HepG2 (cell line): ENCODE results near the gene RNLS. TPM values are rescaled to one million over a fixed set of nuclear protein-coding genes. Genes with fewer than 3 reads are reported as not detected.

ENCODE experiments used
- ATAC-seq: fragments of 200-7000 bp; cut with Tn5 transposase; 3 replicates; pipeline ENCODE4 v1.9.1; 2020; ENCODE audit warnings: mild to moderate bottlenecking, moderate library complexity
- BruUV-seq: library from RNA; stranded (reverse); fragments of 400-500 nt; replicated peaks from 2 replicates; lab custom pipeline; 2021; lab: Mats Ljungman, UMichigan
- CTCF ChIA-PET: fragments of 300-600 bp; formaldehyde crosslinking; extraction: SDS; loops from one replicate; lab custom pipeline; 2021; ENCODE audit warnings: low total read pairs, inconsistent platforms, low intra/inter-chr PET ratio; lab: Yijun Ruan, JAX
- POLR2A ChIA-PET: fragments of 350-600 bp; sonication (Branson Sonifier 250); formaldehyde crosslinking; loops from one replicate; lab custom pipeline; 2020; ENCODE audit warnings: antibody characterized with exemption, inconsistent platforms; lab: Yijun Ruan, JAX
- DNase-seq: peaks from one replicate; pipeline ENCODE4 v3.0.0-alpha.2; 2015; ENCODE audit warnings: low spot score
- FAIRE-seq: peaks from 3 replicates; lab custom pipeline; 2011; peaks lifted over from hg19 to GRCh38; lab: Jason Lieb, UNC
- H2AFZ ChIP-seq: one replicate; pipeline ENCODE4 v1.6.1; 2011; ENCODE audit warnings: low read length, inconsistent platforms
- H3K27ac ChIP-seq: fragments of 300-600 bp; 3 replicates; pipeline ENCODE4 v1.8.0; 2011; ENCODE audit warnings: mixed run types, mild to moderate bottlenecking, mixed read lengths, low read length, inconsistent platforms; ENCODE audit not compliant: insufficient read depth; ENCODE audit errors: extremely low read length
- H3K27me3 ChIP-seq, 2 experiments: fragments of 200-600 bp in 1 of 2; 2 replicates in 1 of 2; 3 replicates in 1 of 2; pipeline versions ENCODE4 v1.6.0 to v1.8.0; 2011; ENCODE audit warnings: low read length in 2 of 2, mild to moderate bottlenecking in 2 of 2, moderate library complexity in 2 of 2, inconsistent platforms in 1 of 2; ENCODE audit not compliant: insufficient read depth in 2 of 2, control insufficient read depth in 1 of 2
- H3K36me3 ChIP-seq, 2 experiments: fragments of 200-600 bp in 1 of 2; replicated peaks in 1 of 2; 2 replicates in 1 of 2; 3 replicates in 1 of 2; pipeline versions ENCODE4 v1.5.1 to v1.8.0; 2011; ENCODE audit warnings: low read length in 2 of 2, inconsistent platforms in 1 of 2; ENCODE audit not compliant: insufficient read depth in 2 of 2, control insufficient read depth in 1 of 2
- H3K4me1 ChIP-seq: 2 replicates; pipeline ENCODE4 v1.5.1; 2012; ENCODE audit warnings: low read length, inconsistent platforms; ENCODE audit not compliant: insufficient read depth
- H3K4me2 ChIP-seq: 2 replicates; pipeline ENCODE4 v1.6.0; 2011; ENCODE audit warnings: low read depth, low read length, inconsistent platforms
- H3K4me3 ChIP-seq, 3 experiments: fragments of 200-600 bp in 1 of 3; sonication (generic), shearing (Covaris generic) in 1 of 3; replicated peaks in 1 of 3; 2 replicates each; pipeline ENCODE4 v1.5.1; 2011 to 2016; ENCODE audit warnings: low read length in 3 of 3, inconsistent platforms in 2 of 3, low read depth in 2 of 3, mild to moderate bottlenecking in 2 of 3, control low read depth in 1 of 3, mixed read lengths in 1 of 3; ENCODE audit not compliant: insufficient read depth in 1 of 3
- H3K79me2 ChIP-seq: one replicate; pipeline ENCODE4 v1.6.1; 2011; ENCODE audit warnings: low read length, inconsistent platforms; ENCODE audit not compliant: insufficient read depth
- H3K9ac ChIP-seq: 2 replicates; pipeline ENCODE4 v1.6.0; 2011; ENCODE audit warnings: mild to moderate bottlenecking, low read depth, low read length, inconsistent platforms; ENCODE audit not compliant: insufficient read depth
- H3K9me3 ChIP-seq: 2 replicates; pipeline ENCODE4 v1.5.1; 2012; ENCODE audit warnings: mild to moderate bottlenecking, low read length
- H4K20me1 ChIP-seq: 2 replicates; pipeline ENCODE4 v1.6.0; 2011; ENCODE audit warnings: inconsistent platforms, mild to moderate bottlenecking, low read length, moderate library complexity; ENCODE audit not compliant: insufficient read depth
- ELF4 ChIP-seq: sonication (generic); formaldehyde crosslinking; IDR thresholded peaks from 2 replicates; pipeline ENCODE4 v1.5.0; 2020; ENCODE audit warnings: missing genetic modification reagents, mild to moderate bottlenecking, moderate library complexity, borderline replicate concordance
- MAFK ChIP-seq, 2 experiments: IDR thresholded peaks in 1 of 2; conservative IDR thresholded peaks in 1 of 2; 2 replicates each; pipeline ENCODE4 v1.6.1; 2011; ENCODE audit warnings: improper control_type of control experiment in 2 of 2, low read length in 2 of 2
- MIXL1 ChIP-seq: IDR thresholded peaks from 2 replicates; pipeline ENCODE4 v1.6.1; 2016
- ZBTB1 ChIP-seq: sonication (generic); formaldehyde crosslinking; IDR thresholded peaks from 2 replicates; pipeline ENCODE4 v1.4.0; 2020; ENCODE audit warnings: missing genetic modification reagents, borderline replicate concordance
- ZBTB43 ChIP-seq: sonication (generic); formaldehyde crosslinking; conservative IDR thresholded peaks from 2 replicates; pipeline ENCODE4 v1.4.0; 2020; ENCODE audit warnings: missing genetic modification reagents
- ZNF264 ChIP-seq: sonication (generic); formaldehyde crosslinking; IDR thresholded peaks from 2 replicates; pipeline ENCODE4 v1.4.0; 2020; ENCODE audit warnings: missing genetic modification reagents
- ZNF567 ChIP-seq: sonication (generic); formaldehyde crosslinking; IDR thresholded peaks from 2 replicates; pipeline ENCODE4 v1.8.1; 2023; ENCODE audit warnings: mild to moderate bottlenecking, missing genetic modification reagents, borderline replicate concordance
- WGBS: methylation state at CpG from one replicate; pipeline ENCODE4 v1.1.6; 2017; ENCODE audit warnings: low lambda C conversion rate; 5-methylcytosine and 5-hydroxymethylcytosine counted together
- in situ Hi-C: cut with HindIII; loops from 2 replicates; pipeline ENCODE4 v1.10.0; 2017; ENCODE audit warnings: low pct_unique_long_range_greater_than_20kb; ENCODE audit not compliant: extremely low pct_ligation_motif_present
- intact Hi-C: fragments of 100-400 bp; cut with micrococcal nuclease; formaldehyde crosslinking; loops from one replicate; pipeline ENCODE4 v1.10.0; 2022; ENCODE audit not compliant: unreplicated experiment
- polyA plus RNA-seq, 8 experiments: library from polyadenylated mRNA; depleted of rRNA in 3 of 8; stranded (reverse) in 7 of 8; unstranded in 1 of 8; fragments of >200 nt; fragmentation: Illumina TruSeq in 4 of 8; extraction: Trizol in 4 of 8; gene quantifications; 2 replicates each; pipeline versions ENCODE4 v1.2.1 to v1.2.3, GENCODE V29; 2011 to 2016; ENCODE audit warnings: low read depth in 4 of 8, missing spikeins in 1 of 8, mixed read lengths in 1 of 8; ENCODE audit not compliant: insufficient read depth in 1 of 8
- total RNA-seq, 5 experiments: library from RNA; depleted of rRNA; stranded (reverse); fragments of >200 nt; fragmentation: Illumina TruSeq; extraction: Trizol; gene quantifications; 2 replicates each; pipeline ENCODE4 v1.2.3, GENCODE V29; 2016; ENCODE audit warnings: low read depth in 1 of 5

RNLS gene
- total and polyA plus RNA-seq, 2 of the 13 experiments (the other 11 are each of a cell fraction or from before 2014, with no cell fraction given) = not detected

- Histone ChIP-seq H3K9ac (no peak overlapping the region), H3K4me3 (no peak overlapping the region), H3K9me3 (no peaks in the 10 kb centered on the region), H2AFZ (no peak overlapping the region), H3K27me3 (no peaks in the 10 kb centered on the region; a peak in 1 of 5 replicates), H4K20me1 (no peaks in the 10 kb centered on the region), H3K79me2 (no peaks in the 10 kb centered on the region), H3K36me3 (no peaks in the 10 kb centered on the region), H3K4me2 (no peak overlapping the region), H3K4me1 (no peaks in the 10 kb centered on the region), H3K27ac (no peak overlapping the region)
- CTCF ChIA-PET = no interaction called here
- BruUV-seq = no TSS peak
- intact Hi-C loops (no loop called here), in situ Hi-C loops (no loop called here)
- FAIRE-seq = no peak
- DNase-seq = no peak
- POLR2A ChIA-PET = no interaction called here
- 43% methylated on average over 3 of the region's 3 CpGs for WGBS
- no peak for ATAC-seq
- peak in 1 of 2 experiments; percentile 56; a peak in 2 of 4 replicates for TF ChIP-seq MAFK (conservative IDR thresholded peaks at IDR 0.05 in 1 of 2, IDR thresholded peaks at IDR 0.05 in 1 of 2; ENCODE audit: low read length in 2 of 2)
- no peak for TF ChIP-seq MIXL1 (CRISPR knock-in tag)
- TF ChIP-seq ZNF567 (CRISPR knock-in tag) = no peak
- TF ChIP-seq ELF4 (CRISPR knock-in tag) = no peak
- TF ChIP-seq ZBTB43 = no peak
- TF ChIP-seq ZBTB1 (CRISPR knock-in tag) = no peak
- no peak for TF ChIP-seq ZNF264
These were observed 52.3 kb downstream of the RNLS start for GRCh38 chr10:88530629-88531391.
